GM23338 (cell line): ENCODE measurements around the gene GSS. TPM values are rescaled to one million over a fixed set of nuclear protein-coding genes. Genes with fewer than 3 reads are reported as not detected.

Experiments used
- ATAC-seq: fragments of 200-7000 bp; cut with Tn5 transposase; 3 replicates; pipeline ENCODE4 v1.9.1; 2020
- DNase-seq: peaks from one replicate; pipeline ENCODE4 v3.0.0-alpha.2; 2015; ENCODE audit warnings: low spot score
- H2AFZ ChIP-seq: fragments of 200-600 bp; sonication (generic); 2 replicates; pipeline ENCODE4 v1.8.0; 2016; ENCODE audit warnings: antibody characterized with exemption, mild to moderate bottlenecking, moderate library complexity
- H3F3A ChIP-seq: fragments of 200-600 bp; sonication (generic); replicated peaks from 2 replicates; pipeline ENCODE4 v1.8.0; 2017; ENCODE audit warnings: antibody characterized with exemption, mixed run types, low read depth
- H3K27ac ChIP-seq: fragments of 200-600 bp; sonication (generic); 2 replicates; pipeline ENCODE4 v1.6.1; 2016; ENCODE audit warnings: low read depth
- H3K27me3 ChIP-seq: fragments of 200-600 bp; sonication (generic); 2 replicates; pipeline ENCODE4 v1.8.0; 2016; ENCODE audit warnings: mild to moderate bottlenecking, mixed run types, moderate library complexity; ENCODE audit not compliant: insufficient read depth
- H3K36me3 ChIP-seq: fragments of 200-600 bp; sonication (generic); 2 replicates; pipeline ENCODE4 v1.8.0; 2016; ENCODE audit warnings: mild to moderate bottlenecking; ENCODE audit not compliant: insufficient read depth
- H3K4me1 ChIP-seq: fragments of 200-600 bp; sonication (generic); 2 replicates; pipeline ENCODE4 v1.8.0; 2016; ENCODE audit warnings: mild to moderate bottlenecking, moderate library complexity; ENCODE audit not compliant: insufficient read depth
- H3K4me2 ChIP-seq: fragments of 200-600 bp; sonication (generic); 2 replicates; pipeline ENCODE4 v1.7.1; 2017; ENCODE audit warnings: mixed run types
- H3K4me3 ChIP-seq: fragments of 200-600 bp; sonication (generic); 2 replicates; pipeline ENCODE4 v1.6.1; 2016; ENCODE audit warnings: mixed run types
- H3K79me2 ChIP-seq: fragments of 200-600 bp; sonication (generic); replicated peaks from 2 replicates; pipeline ENCODE4 v1.8.0; 2017; ENCODE audit warnings: mild to moderate bottlenecking; ENCODE audit not compliant: insufficient read depth
- H3K9me2 ChIP-seq: fragments of 200-600 bp; sonication (generic); 2 replicates; pipeline ENCODE4 v1.8.0; 2017; ENCODE audit not compliant: insufficient read depth
- H4K20me1 ChIP-seq: fragments of 200-600 bp; sonication (generic); replicated peaks from 2 replicates; pipeline ENCODE4 v1.8.0; 2017; ENCODE audit warnings: mild to moderate bottlenecking; ENCODE audit not compliant: insufficient read depth
- H3K27ac Mint-ChIP-seq: 2 replicates; pipeline ENCODE4 v1.8.0; 2020; ENCODE audit warnings: inconsistent platforms, mild to moderate bottlenecking, moderate library complexity, mixed read lengths
- H3K27me3 Mint-ChIP-seq: 3 replicates; pipeline ENCODE4 v1.8.0; 2022; ENCODE audit warnings: low read depth, mild to moderate bottlenecking, moderate library complexity, mixed read lengths, inconsistent platforms; ENCODE audit not compliant: insufficient read depth, poor library complexity
- H3K36me3 Mint-ChIP-seq: 3 replicates; pipeline ENCODE4 v1.8.0; 2021; ENCODE audit warnings: low read depth, mild to moderate bottlenecking, inconsistent platforms, moderate library complexity, mixed read lengths
- H3K4me1 Mint-ChIP-seq: 3 replicates; pipeline ENCODE4 v1.8.0; 2020; ENCODE audit warnings: mild to moderate bottlenecking, inconsistent platforms, mixed read lengths
- H3K4me3 Mint-ChIP-seq: 3 replicates; pipeline ENCODE4 v1.8.0; 2021; ENCODE audit warnings: moderate library complexity, mild to moderate bottlenecking, inconsistent platforms, mixed read lengths
- H3K9me3 Mint-ChIP-seq: 3 replicates; pipeline ENCODE4 v1.8.0; 2020; ENCODE audit warnings: moderate library complexity, mild to moderate bottlenecking, inconsistent platforms, mixed read lengths
- CREB1 ChIP-seq: fragments of 250-450 bp; sonication (Bioruptor Pico); IDR thresholded peaks from 2 replicates; pipeline ENCODE4 v1.5.0; 2020; ENCODE audit warnings: low read depth, mild to moderate bottlenecking, moderate library complexity
- EZH2 ChIP-seq: fragments of 200-600 bp; sonication (generic); IDR thresholded peaks from one replicate; pipeline ENCODE4 v1.8.0; 2017; ENCODE audit warnings: antibody characterized with exemption, mild to moderate bottlenecking, low read depth; ENCODE audit not compliant: unreplicated experiment
- EZH2phosphoT487 ChIP-seq: fragments of 200-600 bp; sonication (generic); IDR thresholded peaks from one replicate; pipeline ENCODE4 v1.8.1; 2018; ENCODE audit warnings: antibody characterized with exemption; ENCODE audit not compliant: unreplicated experiment
- JUNB ChIP-seq: IDR thresholded peaks from one replicate; pipeline ENCODE4 v1.6.1; 2016; ENCODE audit warnings: antibody characterized with exemption; ENCODE audit not compliant: unreplicated experiment
- NANOG ChIP-seq: IDR thresholded peaks from 2 replicates; pipeline ENCODE4 v1.6.1; 2016; ENCODE audit warnings: antibody characterized with exemption, borderline replicate concordance
- POLR2AphosphoS5 ChIP-seq: IDR thresholded peaks from 2 replicates; pipeline ENCODE4 v1.6.1; 2016; ENCODE audit warnings: antibody characterized with exemption, low read depth
- STAT1 ChIP-seq: IDR thresholded peaks from one replicate; pipeline ENCODE4 v1.6.1; 2016; ENCODE audit warnings: antibody characterized with exemption; ENCODE audit not compliant: unreplicated experiment
- ZNF331 ChIP-seq: fragments of 250-450 bp; sonication (Bioruptor Pico); IDR thresholded peaks from 2 replicates; pipeline ENCODE4 v1.5.0; 2020; ENCODE audit warnings: low read depth, mild to moderate bottlenecking, moderate library complexity
- polyA plus RNA-seq: library from polyadenylated mRNA; unstranded; fragments of >200 nt; fragmentation: Nextera tagmentation; extraction: Ambion mirVana; gene quantifications from 2 replicates; pipeline ENCODE4 v1.2.1, GENCODE V29; 2016
- total RNA-seq: library from RNA; depleted of rRNA; stranded (reverse); fragments of >200 nt; shearing (Covaris generic); gene quantifications from 2 replicates; pipeline ENCODE4 v1.2.3, GENCODE V29; 2014
- TF ChIP-seq, protein P1 (sequence below): IDR thresholded peaks from one replicate; pipeline ENCODE4 v1.6.1; 2018; ENCODE audit warnings: antibody characterized with exemption; ENCODE audit not compliant: unreplicated experiment
- TF ChIP-seq, protein P2 (sequence below), 2 experiments: fragments of 200-600 bp in 1 of 2; sonication (generic) in 1 of 2; conservative IDR thresholded peaks; 2 replicates each; pipeline versions ENCODE4 v1.5.1 to v1.6.1; 2016 to 2017; ENCODE audit warnings: antibody characterized with exemption in 2 of 2, low read depth in 2 of 2, mild to moderate bottlenecking in 2 of 2, moderate library complexity in 1 of 2
- TF ChIP-seq, protein P3 (sequence below): fragments of 250-450 bp; sonication (Bioruptor Pico); IDR thresholded peaks from 2 replicates; pipeline ENCODE4 v1.5.0; 2020; ENCODE audit warnings: mild to moderate bottlenecking, moderate library complexity

Gene GSS
- total and polyA plus RNA-seq, 2 experiments from 2014 or later: 34.0 to 63.3 TPM

- TF ChIP-seq, protein P1, sequence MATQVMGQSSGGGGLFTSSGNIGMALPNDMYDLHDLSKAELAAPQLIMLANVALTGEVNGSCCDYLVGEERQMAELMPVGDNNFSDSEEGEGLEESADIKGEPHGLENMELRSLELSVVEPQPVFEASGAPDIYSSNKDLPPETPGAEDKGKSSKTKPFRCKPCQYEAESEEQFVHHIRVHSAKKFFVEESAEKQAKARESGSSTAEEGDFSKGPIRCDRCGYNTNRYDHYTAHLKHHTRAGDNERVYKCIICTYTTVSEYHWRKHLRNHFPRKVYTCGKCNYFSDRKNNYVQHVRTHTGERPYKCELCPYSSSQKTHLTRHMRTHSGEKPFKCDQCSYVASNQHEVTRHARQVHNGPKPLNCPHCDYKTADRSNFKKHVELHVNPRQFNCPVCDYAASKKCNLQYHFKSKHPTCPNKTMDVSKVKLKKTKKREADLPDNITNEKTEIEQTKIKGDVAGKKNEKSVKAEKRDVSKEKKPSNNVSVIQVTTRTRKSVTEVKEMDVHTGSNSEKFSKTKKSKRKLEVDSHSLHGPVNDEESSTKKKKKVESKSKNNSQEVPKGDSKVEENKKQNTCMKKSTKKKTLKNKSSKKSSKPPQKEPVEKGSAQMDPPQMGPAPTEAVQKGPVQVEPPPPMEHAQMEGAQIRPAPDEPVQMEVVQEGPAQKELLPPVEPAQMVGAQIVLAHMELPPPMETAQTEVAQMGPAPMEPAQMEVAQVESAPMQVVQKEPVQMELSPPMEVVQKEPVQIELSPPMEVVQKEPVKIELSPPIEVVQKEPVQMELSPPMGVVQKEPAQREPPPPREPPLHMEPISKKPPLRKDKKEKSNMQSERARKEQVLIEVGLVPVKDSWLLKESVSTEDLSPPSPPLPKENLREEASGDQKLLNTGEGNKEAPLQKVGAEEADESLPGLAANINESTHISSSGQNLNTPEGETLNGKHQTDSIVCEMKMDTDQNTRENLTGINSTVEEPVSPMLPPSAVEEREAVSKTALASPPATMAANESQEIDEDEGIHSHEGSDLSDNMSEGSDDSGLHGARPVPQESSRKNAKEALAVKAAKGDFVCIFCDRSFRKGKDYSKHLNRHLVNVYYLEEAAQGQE: no peak
- TF ChIP-seq NANOG: no peak
Observed at GRCh38 chr20:34915131-34915530, 40.5 kb downstream of the GSS start (continued).

GRCh38 chr20:34907616-34908469, 47.8 kb downstream of the GSS start:
- Mint-ChIP-seq H3K27ac (no peak overlapping the region), H3K4me3 (no peak overlapping the region), H3K9me3 (no peaks in the 10 kb centered on the region), H3K36me3 (no peaks in the 10 kb centered on the region), H3K4me1 (no peaks in the 10 kb centered on the region), H3K27me3 (peaks cover 2% of the 10 kb centered on the region)
- 0 out of 2 replicates have a peak, but pooled peaks cover 3% of the 10 kb centered on the region for H3F3A ChIP-seq
- H3K4me3 ChIP-seq: no peak overlapping the region
- ATAC-seq (no peak), DNase-seq (no peak)
- H3K9me2 ChIP-seq: no peaks in the 10 kb centered on the region; the same call in 1 of the 2 replicates
- no peaks in the 10 kb centered on the region for H3K27me3 ChIP-seq
- no peak overlapping the region for H2AFZ ChIP-seq
- H3K36me3 ChIP-seq: no peaks in the 10 kb centered on the region
- H3K4me2 ChIP-seq: no peak overlapping the region
- H3K27ac ChIP-seq: 0 out of 2 replicates have a peak overlapping the region, but pooled peaks have one; percentile 45
- H3K4me1 ChIP-seq: no peaks in the 10 kb centered on the region
- TF ChIP-seq EZH2: no peak
- no peak for TF ChIP-seq ZNF331 (CRISPR knock-in tag)
- no peak for TF ChIP-seq NANOG
- TF ChIP-seq POLR2AphosphoS5: no peak
- no peak for TF ChIP-seq EZH2phosphoT487
- TF ChIP-seq, protein P2, sequence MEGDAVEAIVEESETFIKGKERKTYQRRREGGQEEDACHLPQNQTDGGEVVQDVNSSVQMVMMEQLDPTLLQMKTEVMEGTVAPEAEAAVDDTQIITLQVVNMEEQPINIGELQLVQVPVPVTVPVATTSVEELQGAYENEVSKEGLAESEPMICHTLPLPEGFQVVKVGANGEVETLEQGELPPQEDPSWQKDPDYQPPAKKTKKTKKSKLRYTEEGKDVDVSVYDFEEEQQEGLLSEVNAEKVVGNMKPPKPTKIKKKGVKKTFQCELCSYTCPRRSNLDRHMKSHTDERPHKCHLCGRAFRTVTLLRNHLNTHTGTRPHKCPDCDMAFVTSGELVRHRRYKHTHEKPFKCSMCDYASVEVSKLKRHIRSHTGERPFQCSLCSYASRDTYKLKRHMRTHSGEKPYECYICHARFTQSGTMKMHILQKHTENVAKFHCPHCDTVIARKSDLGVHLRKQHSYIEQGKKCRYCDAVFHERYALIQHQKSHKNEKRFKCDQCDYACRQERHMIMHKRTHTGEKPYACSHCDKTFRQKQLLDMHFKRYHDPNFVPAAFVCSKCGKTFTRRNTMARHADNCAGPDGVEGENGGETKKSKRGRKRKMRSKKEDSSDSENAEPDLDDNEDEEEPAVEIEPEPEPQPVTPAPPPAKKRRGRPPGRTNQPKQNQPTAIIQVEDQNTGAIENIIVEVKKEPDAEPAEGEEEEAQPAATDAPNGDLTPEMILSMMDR (conservative IDR thresholded peaks at IDR 0.05; ENCODE audit: low read depth in 2 of 2): no peak
- no peak for TF ChIP-seq CREB1
- TF ChIP-seq, protein P3, sequence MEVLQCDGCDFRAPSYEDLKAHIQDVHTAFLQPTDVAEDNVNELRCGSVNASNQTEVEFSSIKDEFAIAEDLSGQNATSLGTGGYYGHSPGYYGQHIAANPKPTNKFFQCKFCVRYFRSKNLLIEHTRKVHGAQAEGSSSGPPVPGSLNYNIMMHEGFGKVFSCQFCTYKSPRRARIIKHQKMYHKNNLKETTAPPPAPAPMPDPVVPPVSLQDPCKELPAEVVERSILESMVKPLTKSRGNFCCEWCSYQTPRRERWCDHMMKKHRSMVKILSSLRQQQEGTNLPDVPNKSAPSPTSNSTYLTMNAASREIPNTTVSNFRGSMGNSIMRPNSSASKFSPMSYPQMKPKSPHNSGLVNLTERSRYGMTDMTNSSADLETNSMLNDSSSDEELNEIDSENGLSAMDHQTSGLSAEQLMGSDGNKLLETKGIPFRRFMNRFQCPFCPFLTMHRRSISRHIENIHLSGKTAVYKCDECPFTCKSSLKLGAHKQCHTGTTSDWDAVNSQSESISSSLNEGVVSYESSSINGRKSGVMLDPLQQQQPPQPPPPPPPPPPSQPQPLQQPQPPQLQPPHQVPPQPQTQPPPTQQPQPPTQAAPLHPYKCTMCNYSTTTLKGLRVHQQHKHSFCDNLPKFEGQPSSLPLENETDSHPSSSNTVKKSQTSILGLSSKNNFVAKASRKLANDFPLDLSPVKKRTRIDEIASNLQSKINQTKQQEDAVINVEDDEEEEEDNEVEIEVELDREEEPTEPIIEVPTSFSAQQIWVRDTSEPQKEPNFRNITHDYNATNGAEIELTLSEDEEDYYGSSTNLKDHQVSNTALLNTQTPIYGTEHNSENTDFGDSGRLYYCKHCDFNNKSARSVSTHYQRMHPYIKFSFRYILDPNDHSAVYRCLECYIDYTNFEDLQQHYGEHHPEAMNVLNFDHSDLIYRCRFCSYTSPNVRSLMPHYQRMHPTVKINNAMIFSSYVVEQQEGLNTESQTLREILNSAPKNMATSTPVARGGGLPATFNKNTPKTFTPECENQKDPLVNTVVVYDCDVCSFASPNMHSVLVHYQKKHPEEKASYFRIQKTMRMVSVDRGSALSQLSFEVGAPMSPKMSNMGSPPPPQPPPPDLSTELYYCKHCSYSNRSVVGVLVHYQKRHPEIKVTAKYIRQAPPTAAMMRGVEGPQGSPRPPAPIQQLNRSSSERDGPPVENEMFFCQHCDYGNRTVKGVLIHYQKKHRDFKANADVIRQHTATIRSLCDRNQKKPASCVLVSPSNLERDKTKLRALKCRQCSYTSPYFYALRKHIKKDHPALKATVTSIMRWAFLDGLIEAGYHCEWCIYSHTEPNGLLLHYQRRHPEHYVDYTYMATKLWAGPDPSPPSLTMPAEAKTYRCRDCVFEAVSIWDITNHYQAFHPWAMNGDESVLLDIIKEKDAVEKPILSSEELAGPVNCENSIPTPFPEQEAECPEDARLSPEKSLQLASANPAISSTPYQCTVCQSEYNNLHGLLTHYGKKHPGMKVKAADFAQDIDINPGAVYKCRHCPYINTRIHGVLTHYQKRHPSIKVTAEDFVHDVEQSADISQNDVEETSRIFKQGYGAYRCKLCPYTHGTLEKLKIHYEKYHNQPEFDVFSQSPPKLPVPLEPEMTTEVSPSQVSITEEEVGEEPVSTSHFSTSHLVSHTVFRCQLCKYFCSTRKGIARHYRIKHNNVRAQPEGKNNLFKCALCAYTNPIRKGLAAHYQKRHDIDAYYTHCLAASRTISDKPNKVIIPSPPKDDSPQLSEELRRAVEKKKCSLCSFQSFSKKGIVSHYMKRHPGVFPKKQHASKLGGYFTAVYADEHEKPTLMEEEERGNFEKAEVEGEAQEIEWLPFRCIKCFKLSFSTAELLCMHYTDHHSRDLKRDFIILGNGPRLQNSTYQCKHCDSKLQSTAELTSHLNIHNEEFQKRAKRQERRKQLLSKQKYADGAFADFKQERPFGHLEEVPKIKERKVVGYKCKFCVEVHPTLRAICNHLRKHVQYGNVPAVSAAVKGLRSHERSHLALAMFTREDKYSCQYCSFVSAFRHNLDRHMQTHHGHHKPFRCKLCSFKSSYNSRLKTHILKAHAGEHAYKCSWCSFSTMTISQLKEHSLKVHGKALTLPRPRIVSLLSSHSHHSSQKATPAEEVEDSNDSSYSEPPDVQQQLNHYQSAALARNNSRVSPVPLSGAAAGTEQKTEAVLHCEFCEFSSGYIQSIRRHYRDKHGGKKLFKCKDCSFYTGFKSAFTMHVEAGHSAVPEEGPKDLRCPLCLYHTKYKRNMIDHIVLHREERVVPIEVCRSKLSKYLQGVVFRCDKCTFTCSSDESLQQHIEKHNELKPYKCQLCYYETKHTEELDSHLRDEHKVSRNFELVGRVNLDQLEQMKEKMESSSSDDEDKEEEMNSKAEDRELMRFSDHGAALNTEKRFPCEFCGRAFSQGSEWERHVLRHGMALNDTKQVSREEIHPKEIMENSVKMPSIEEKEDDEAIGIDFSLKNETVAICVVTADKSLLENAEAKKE (CRISPR knock-in tag): no peak
- TF ChIP-seq JUNB: no peak
- no peak for TF ChIP-seq STAT1
- no peaks in the 10 kb centered on the region; the same call in 1 of the 2 replicates for H4K20me1 ChIP-seq
- no peaks in the 10 kb centered on the region for H3K79me2 ChIP-seq
